Karpas-422 (cell line): Measurements from ENCODE around the gene UBASH3B. TPM values are rescaled to one million over a fixed set of nuclear protein-coding genes. Genes with fewer than 3 reads are reported as not detected.

Experiments
- DNase-seq: peaks from one replicate; pipeline ENCODE4 v3.0.0-alpha.2; 2015
- H2AFZ ChIP-seq: fragments of 200-600 bp; sonication (generic); 2 replicates; pipeline ENCODE4 v1.6.1; 2014; ENCODE audit warnings: antibody characterized with exemption, low read length, mixed read lengths
- H3K27ac ChIP-seq: fragments of 200-600 bp; sonication (generic); 2 replicates; pipeline ENCODE4 v1.5.1; 2014; ENCODE audit warnings: mild to moderate bottlenecking, low read length, moderate library complexity
- H3K27me3 ChIP-seq: fragments of 200-600 bp; sonication (generic); 2 replicates; pipeline ENCODE4 v1.6.1; 2014; ENCODE audit warnings: low read length, mixed read lengths
- H3K36me3 ChIP-seq: fragments of 200-600 bp; sonication (generic); 2 replicates; pipeline ENCODE4 v1.6.1; 2014; ENCODE audit warnings: low read length, mixed read lengths; ENCODE audit not compliant: insufficient read depth
- H3K4me1 ChIP-seq: fragments of 200-600 bp; sonication (generic); 2 replicates; pipeline ENCODE4 v1.6.1; 2014; ENCODE audit warnings: mild to moderate bottlenecking, low read length, mixed read lengths
- H3K4me2 ChIP-seq: fragments of 200-600 bp; sonication (generic); 2 replicates; pipeline ENCODE4 v1.6.1; 2014; ENCODE audit warnings: low read length, low read depth, mild to moderate bottlenecking; ENCODE audit not compliant: poor library complexity, severe bottlenecking
- H3K4me3 ChIP-seq: fragments of 200-600 bp; sonication (generic); 2 replicates; pipeline ENCODE4 v1.5.1; 2014; ENCODE audit warnings: mild to moderate bottlenecking, antibody characterized with exemption, low read length, mixed read lengths
- H3K79me2 ChIP-seq: fragments of 200-600 bp; sonication (generic); 2 replicates; pipeline ENCODE4 v1.6.1; 2014; ENCODE audit warnings: mild to moderate bottlenecking, low read length, mixed read lengths
- H3K9ac ChIP-seq: fragments of 200-600 bp; sonication (generic); 2 replicates; pipeline ENCODE4 v1.6.0; 2014; ENCODE audit warnings: low read length
- H3K9me2 ChIP-seq: fragments of 200-600 bp; sonication (generic), shearing (Covaris generic); replicated peaks from 2 replicates; pipeline ENCODE4 v1.6.0; 2014; ENCODE audit warnings: mild to moderate bottlenecking, low read length, moderate library complexity; ENCODE audit not compliant: insufficient read depth
- H3K9me3 ChIP-seq: fragments of 300-700, 200-600 bp; sonication (generic); 2 replicates; pipeline ENCODE4 v1.6.1; 2014; ENCODE audit warnings: low read length, mixed read lengths
- H4K20me1 ChIP-seq: fragments of 200-600 bp; sonication (generic); 2 replicates; pipeline ENCODE4 v1.6.1; 2014; ENCODE audit warnings: mild to moderate bottlenecking, antibody characterized with exemption, low read length, low read depth; ENCODE audit not compliant: insufficient read depth
- total RNA-seq: library from RNA; depleted of rRNA; stranded (reverse); fragments of >200 nt; shearing (Covaris generic); gene quantifications from 2 replicates; pipeline ENCODE4 v1.2.3, GENCODE V29; 2014; ENCODE audit warnings: low replicate concordance

UBASH3B gene
- total RNA-seq, 1 experiment from 2014 or later = 9.0 TPM

GRCh38 chr11:122772945-122773344 is 117.4 kb downstream of the UBASH3B start:
- no peaks in the 10 kb centered on the region for H4K20me1 ChIP-seq
- H3K4me3 ChIP-seq = no peak overlapping the region
- no peak overlapping the region for H3K9ac ChIP-seq
- H3K4me2 ChIP-seq = no peak overlapping the region
- no peaks in the 10 kb centered on the region for H3K79me2 ChIP-seq
- H3K27me3 ChIP-seq = no peaks in the 10 kb centered on the region
- H2AFZ ChIP-seq = no peak overlapping the region
- DNase-seq = no peak
- 0 out of 2 replicates have a peak, but pooled peaks cover 2% of the 10 kb centered on the region for H3K4me1 ChIP-seq
- no peaks in the 10 kb centered on the region for H3K9me3 ChIP-seq
- H3K9me2 ChIP-seq = no peaks in the 10 kb centered on the region
- no peak overlapping the region for H3K27ac ChIP-seq
- H3K36me3 ChIP-seq = no peaks in the 10 kb centered on the region

DNA sequence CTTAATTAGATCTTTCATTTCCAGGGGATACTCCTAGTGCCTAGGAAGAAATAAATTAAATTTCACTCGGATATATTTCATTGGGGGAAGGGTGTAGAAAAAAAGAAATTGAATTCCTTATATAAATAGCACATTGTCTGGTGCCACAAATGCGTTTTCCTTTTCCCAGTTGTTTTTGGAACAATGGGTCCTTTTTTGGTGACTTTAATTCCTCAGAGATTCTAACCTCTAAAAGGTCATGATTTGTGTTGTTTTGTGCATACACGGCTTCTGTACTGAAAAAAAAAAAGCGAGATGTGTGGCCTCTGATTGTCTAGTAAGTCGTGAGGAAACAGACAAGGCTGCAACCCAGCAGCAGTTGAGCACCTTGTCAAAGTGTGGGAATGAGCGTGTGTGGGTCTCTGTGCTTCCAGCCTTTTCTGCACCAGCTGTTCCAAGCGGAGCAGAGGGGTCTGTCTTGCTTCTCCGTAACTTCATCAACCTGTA is 118.3 kb downstream of the UBASH3B start:
- Histone ChIP-seq H3K4me2 (no peak overlapping the region), H2AFZ (no peak overlapping the region), H4K20me1 (no peaks in the 10 kb centered on the region), H3K27me3 (no peaks in the 10 kb centered on the region), H3K9ac (no peak overlapping the region), H3K9me3 (no peaks in the 10 kb centered on the region), H3K4me1 (0 out of 2 replicates have a peak, but pooled peaks cover 2% of the 10 kb centered on the region), H3K27ac (no peak overlapping the region), H3K79me2 (no peaks in the 10 kb centered on the region), H3K36me3 (no peaks in the 10 kb centered on the region), H3K9me2 (no peaks in the 10 kb centered on the region), H3K4me3 (no peak overlapping the region)
- DNase-seq = no peak

DNA sequence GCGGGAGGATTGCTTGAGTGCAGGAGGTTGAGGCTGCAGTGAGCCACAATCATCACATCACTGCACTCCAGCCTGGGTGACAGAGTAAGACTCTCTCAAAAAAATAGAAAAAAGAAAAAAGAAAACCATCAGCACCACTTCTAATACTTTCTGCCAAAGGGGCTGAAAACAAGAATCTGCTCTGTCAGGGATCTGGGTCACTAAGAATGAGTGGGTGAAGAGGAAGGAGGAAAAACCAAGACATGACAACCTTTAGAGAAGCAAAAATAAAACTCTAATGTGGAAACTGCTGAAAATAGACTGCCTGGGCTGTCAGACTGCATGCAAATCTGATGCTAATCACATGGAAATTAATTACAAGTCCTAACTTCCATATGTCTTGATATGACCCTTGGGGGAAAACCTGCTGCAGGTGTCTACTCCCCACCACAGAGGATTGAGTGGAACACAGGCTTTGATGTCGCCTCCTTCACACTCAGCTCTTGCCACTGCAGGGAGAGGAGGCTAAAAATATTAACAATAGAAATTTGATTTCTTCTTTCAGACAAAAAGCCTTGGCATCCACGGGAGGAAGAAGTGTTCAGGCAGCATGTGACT is 120.3 kb downstream of the UBASH3B start:
- H3K4me3 ChIP-seq = no peak overlapping the region
- H3K27me3 ChIP-seq = no peaks in the 10 kb centered on the region
- H4K20me1 ChIP-seq = no peaks in the 10 kb centered on the region
- H3K79me2 ChIP-seq = no peaks in the 10 kb centered on the region
- no peaks in the 10 kb centered on the region for H3K36me3 ChIP-seq
- H3K27ac ChIP-seq = no peak overlapping the region
- no peaks in the 10 kb centered on the region for H3K9me2 ChIP-seq
- DNase-seq = no peak
- no peaks in the 10 kb centered on the region for H3K9me3 ChIP-seq
- H3K9ac ChIP-seq = no peak overlapping the region
- H3K4me2 ChIP-seq = no peak overlapping the region
- H3K4me1 ChIP-seq = 0 out of 2 replicates have a peak, but pooled peaks cover 2% of the 10 kb centered on the region
- no peak overlapping the region for H2AFZ ChIP-seq

DNA sequence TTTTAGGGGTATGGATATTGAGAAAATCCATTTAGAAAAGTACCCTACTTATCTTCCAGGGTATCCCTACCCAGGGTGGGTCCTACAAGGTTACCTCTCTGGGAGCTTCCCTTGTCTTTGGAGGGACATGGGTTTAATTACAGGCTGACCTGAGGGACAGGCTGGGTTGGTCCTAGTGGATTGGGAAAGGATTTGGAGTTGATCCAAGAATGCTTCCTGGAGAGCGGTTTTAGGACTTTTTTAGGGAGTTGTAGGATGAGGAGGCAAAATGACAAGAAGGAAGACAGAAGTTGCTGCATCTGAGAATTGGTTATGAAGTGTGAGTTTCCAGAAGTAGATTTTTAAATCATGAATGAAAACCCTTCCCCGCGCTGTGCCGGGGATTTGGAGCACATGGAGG is 121.0 kb downstream of the UBASH3B start:
- Histone ChIP-seq H3K4me2 (no peak overlapping the region), H3K9ac (no peak overlapping the region), H4K20me1 (no peaks in the 10 kb centered on the region), H3K36me3 (no peaks in the 10 kb centered on the region), H3K4me3 (no peak overlapping the region), H2AFZ (no peak overlapping the region), H3K4me1 (0 out of 2 replicates have a peak, but pooled peaks cover 2% of the 10 kb centered on the region), H3K9me3 (no peaks in the 10 kb centered on the region), H3K9me2 (no peaks in the 10 kb centered on the region), H3K27me3 (no peaks in the 10 kb centered on the region), H3K79me2 (no peaks in the 10 kb centered on the region), H3K27ac (no peak overlapping the region)
- DNase-seq = no peak

GRCh38 chr11:122777343-122777742 is 121.8 kb downstream of the UBASH3B start:
- no peak for DNase-seq
- Histone ChIP-seq H3K4me2 (no peak overlapping the region), H3K27ac (no peak overlapping the region), H3K9me2 (no peaks in the 10 kb centered on the region), H3K27me3 (no peaks in the 10 kb centered on the region), H3K4me3 (no peak overlapping the region), H3K79me2 (no peaks in the 10 kb centered on the region), H3K9me3 (no peaks in the 10 kb centered on the region), H3K9ac (no peak overlapping the region), H4K20me1 (no peaks in the 10 kb centered on the region), H3K36me3 (no peaks in the 10 kb centered on the region), H2AFZ (no peak overlapping the region), H3K4me1 (0 out of 2 replicates have a peak, but pooled peaks cover 2% of the 10 kb centered on the region)

GRCh38 chr11:122778148-122778547 is 122.6 kb downstream of the UBASH3B start:
- no peak for DNase-seq
- no peaks in the 10 kb centered on the region for H3K9me2 ChIP-seq
- H3K79me2 ChIP-seq = no peaks in the 10 kb centered on the region
- H3K4me2 ChIP-seq = no peak overlapping the region
- H3K27ac ChIP-seq = no peak overlapping the region
- H3K27me3 ChIP-seq = no peaks in the 10 kb centered on the region
- H4K20me1 ChIP-seq = no peaks in the 10 kb centered on the region
- H3K4me3 ChIP-seq = no peak overlapping the region
- no peaks in the 10 kb centered on the region for H3K9me3 ChIP-seq
- H3K9ac ChIP-seq = no peak overlapping the region
- no peak overlapping the region for H2AFZ ChIP-seq
- H3K36me3 ChIP-seq = no peaks in the 10 kb centered on the region
- H3K4me1 ChIP-seq = 0 out of 2 replicates have a peak, but pooled peaks cover 2% of the 10 kb centered on the region

DNA sequence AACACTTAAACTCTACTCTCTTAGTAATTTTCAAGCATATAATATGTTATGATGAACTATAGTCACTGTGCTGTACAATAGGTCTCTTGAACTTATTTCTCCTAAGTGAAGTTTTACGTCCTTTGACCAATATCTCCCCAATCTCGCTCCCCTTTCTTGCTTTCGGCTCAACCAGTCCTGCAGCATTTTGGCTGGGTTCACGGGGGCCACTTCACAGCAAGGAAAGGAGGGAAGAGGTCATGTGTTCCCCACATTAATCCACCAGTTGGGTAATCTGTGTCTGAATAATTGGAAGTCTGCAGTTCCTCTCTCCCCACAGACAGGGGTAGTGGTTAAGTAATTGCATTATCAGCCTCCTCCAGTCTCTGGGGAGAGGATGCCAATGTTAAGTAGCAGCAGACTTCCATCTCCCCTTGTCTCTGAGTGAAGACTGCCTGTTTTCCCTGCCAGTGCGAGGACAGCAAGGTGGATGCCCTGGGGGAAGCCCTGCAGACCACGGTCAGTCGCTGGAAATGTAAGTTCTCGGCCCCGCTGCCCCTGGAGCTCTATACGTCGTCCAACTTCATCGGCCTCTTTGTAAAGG is 123.6 kb downstream of the UBASH3B start:
- Histone ChIP-seq H4K20me1 (no peaks in the 10 kb centered on the region), H3K4me3 (no peak overlapping the region), H3K36me3 (no peaks in the 10 kb centered on the region), H3K4me2 (no peak overlapping the region), H3K79me2 (no peaks in the 10 kb centered on the region), H3K9me3 (no peaks in the 10 kb centered on the region), H3K4me1 (0 out of 2 replicates have a peak, but pooled peaks cover 2% of the 10 kb centered on the region), H2AFZ (no peak overlapping the region), H3K9ac (no peak overlapping the region), H3K9me2 (no peaks in the 10 kb centered on the region), H3K27me3 (no peaks in the 10 kb centered on the region), H3K27ac (no peak overlapping the region)
- no peak for DNase-seq

GRCh38 chr11:122780296-122780949 is 124.9 kb downstream of the UBASH3B start:
- H3K4me3 ChIP-seq = no peak overlapping the region
- no peaks in the 10 kb centered on the region for H3K9me3 ChIP-seq
- no peaks in the 10 kb centered on the region for H3K36me3 ChIP-seq
- H4K20me1 ChIP-seq = no peaks in the 10 kb centered on the region
- H3K9ac ChIP-seq = no peak overlapping the region
- no peaks in the 10 kb centered on the region for H3K9me2 ChIP-seq
- H2AFZ ChIP-seq = no peak overlapping the region
- DNase-seq = no peak
- H3K27ac ChIP-seq = no peak overlapping the region
- H3K79me2 ChIP-seq = no peaks in the 10 kb centered on the region
- no peaks in the 10 kb centered on the region for H3K27me3 ChIP-seq
- H3K4me2 ChIP-seq = no peak overlapping the region
- H3K4me1 ChIP-seq = 0 out of 2 replicates have a peak, but pooled peaks cover 2% of the 10 kb centered on the region
